ENCODE results near the gene ADRA2C.
"Not testable (repeated sequence)": the region's sequence is repeated elsewhere in the genome, so short reads cannot be mapped to it uniquely, and the experiment has no call there.

Gene ADRA2C

DNA sequence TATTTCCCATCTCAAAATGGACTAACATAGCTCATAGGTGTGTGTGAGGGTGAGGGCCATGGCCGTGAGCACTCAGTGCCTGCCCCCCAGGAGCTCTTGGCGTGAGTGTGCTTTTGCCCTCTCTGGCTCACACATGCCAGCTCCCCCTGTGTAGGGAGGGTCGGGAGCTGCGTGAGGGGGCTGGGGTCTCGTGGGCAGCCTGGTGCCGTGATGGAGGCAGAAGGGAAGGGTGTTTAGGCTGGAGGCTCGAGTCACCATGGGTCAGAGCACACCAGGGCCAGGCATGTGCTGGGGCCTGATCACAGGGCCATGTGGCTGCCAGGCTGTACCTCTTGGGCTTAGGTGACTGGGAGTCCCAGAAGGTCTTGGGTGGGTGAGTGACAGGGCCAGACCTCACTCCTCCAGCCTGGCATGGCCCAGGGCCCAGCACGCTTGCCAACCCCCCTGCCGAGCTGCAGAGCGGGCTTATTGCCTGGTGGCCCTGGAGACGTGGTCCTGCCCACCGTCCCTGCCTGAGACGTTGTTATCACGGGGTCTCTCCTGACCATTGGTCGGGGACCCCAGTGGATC, 44.0 kb downstream of the ADRA2C start:
- Histone ChIP-seq H3K27me3 (ENCODE audit: insufficient read depth, insufficient read length) (peaks cover 21% of the 10 kb centered on the region), H3K36me3 (ENCODE audit: insufficient read depth, insufficient read length, low read length) (no peaks in the 10 kb centered on the region), H3K4me1 (ENCODE audit: insufficient read depth, insufficient read length) (no peaks in the 10 kb centered on the region), H3K9ac (ENCODE audit: insufficient read length, low read depth) (no peak overlapping the region), H3K9me3 (ENCODE audit: insufficient read depth, low read length) (no peaks in the 10 kb centered on the region), H3K4me3 (ENCODE audit: insufficient read length, low read depth) (no peak overlapping the region)
- TF ChIP-seq YY1 (IDR thresholded peaks at IDR 0.05; ENCODE audit: insufficient read depth, insufficient read length) (no peak), ZNF274 (IDR thresholded peaks at IDR 0.05; ENCODE audit: low read depth, low read length) (no peak), SUZ12 (IDR thresholded peaks at IDR 0.05; ENCODE audit: extremely low read depth, insufficient read depth, insufficient read length) (no peak)
- no peak for DNase-seq (ENCODE audit: low read depth, low spot score)

DNA sequence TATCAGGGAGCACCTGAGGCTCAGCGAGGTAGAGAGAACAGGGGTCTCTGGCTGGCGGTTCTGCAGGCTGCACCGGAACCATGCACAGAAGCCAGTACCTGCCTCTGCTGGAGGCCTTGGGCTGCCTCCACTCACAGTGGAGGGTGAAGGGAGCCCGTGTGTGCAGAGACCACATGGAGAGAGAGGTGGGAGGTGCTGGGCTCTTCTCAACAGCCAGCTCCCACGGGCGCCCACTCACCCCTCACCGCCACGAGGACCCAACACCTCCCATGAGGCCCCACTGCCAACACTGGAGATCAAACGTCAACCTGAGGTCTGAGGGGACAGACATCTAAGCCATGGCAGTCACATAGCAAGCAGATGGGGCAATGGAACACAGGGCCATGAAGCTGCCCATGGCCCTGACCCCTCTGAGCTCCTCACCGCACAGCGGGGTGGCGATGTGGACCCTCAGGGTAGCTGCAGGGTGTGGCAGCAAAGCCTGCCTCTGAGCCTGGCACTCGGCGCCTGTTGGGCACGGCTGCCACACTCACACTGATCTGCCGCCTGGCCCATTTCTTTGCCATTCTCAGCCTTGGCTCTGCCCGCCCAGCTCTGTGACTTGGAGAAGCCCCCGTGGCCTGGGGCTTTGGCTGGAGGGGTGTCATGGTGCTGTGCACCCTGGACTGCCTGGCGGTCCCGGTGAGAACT, 44.8 kb downstream of the ADRA2C start:
- Histone ChIP-seq H3K4me1 (ENCODE audit: insufficient read depth, insufficient read length) (no peaks in the 10 kb centered on the region), H3K4me3 (ENCODE audit: insufficient read length, low read depth) (no peak overlapping the region), H3K9ac (ENCODE audit: insufficient read length, low read depth) (no peak overlapping the region), H3K27me3 (ENCODE audit: insufficient read depth, insufficient read length) (peaks cover 22% of the 10 kb centered on the region), H3K9me3 (ENCODE audit: insufficient read depth, low read length) (no peaks in the 10 kb centered on the region), H3K36me3 (ENCODE audit: insufficient read depth, insufficient read length, low read length) (no peaks in the 10 kb centered on the region)
- TF ChIP-seq ZNF274 (IDR thresholded peaks at IDR 0.05; ENCODE audit: low read depth, low read length) = no peak
- no peak for TF ChIP-seq SUZ12 (IDR thresholded peaks at IDR 0.05; ENCODE audit: extremely low read depth, insufficient read depth, insufficient read length)
- TF ChIP-seq YY1 (IDR thresholded peaks at IDR 0.05; ENCODE audit: insufficient read depth, insufficient read length) = no peak
- DNase-seq (ENCODE audit: low read depth, low spot score) = no peak

DNA sequence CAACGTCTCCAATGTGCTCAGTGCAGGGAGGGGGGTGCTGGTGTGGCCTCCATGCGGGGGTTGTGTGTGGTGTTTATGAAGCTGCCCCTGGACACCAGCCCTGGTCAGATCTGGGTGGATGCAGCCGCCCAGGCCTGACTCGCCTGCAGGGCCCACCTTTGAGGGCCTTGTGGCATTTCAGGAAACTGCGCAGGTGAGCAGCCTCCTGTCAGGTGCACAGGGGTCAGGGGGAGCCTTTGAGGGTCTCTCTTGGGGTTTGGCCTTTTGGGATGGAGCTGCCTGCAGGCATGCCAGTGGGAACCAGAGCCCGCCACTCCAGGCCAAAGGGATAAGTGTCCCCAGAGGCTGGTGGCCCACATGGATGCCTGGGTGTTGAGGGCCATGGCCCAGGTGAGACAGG, 45.4 kb downstream of the ADRA2C start:
- Histone ChIP-seq H3K27me3 (ENCODE audit: insufficient read depth, insufficient read length) (peaks cover 22% of the 10 kb centered on the region), H3K9ac (ENCODE audit: insufficient read length, low read depth) (no peak overlapping the region), H3K4me3 (ENCODE audit: insufficient read length, low read depth) (no peak overlapping the region), H3K4me1 (ENCODE audit: insufficient read depth, insufficient read length) (no peaks in the 10 kb centered on the region), H3K36me3 (ENCODE audit: insufficient read depth, insufficient read length, low read length) (no peaks in the 10 kb centered on the region), H3K9me3 (ENCODE audit: insufficient read depth, low read length) (no peaks in the 10 kb centered on the region)
- DNase-seq (ENCODE audit: low read depth, low spot score) = no peak
- TF ChIP-seq YY1 (IDR thresholded peaks at IDR 0.05; ENCODE audit: insufficient read depth, insufficient read length) = no peak
- TF ChIP-seq ZNF274 (IDR thresholded peaks at IDR 0.05; ENCODE audit: low read depth, low read length) = no peak
- TF ChIP-seq SUZ12 (IDR thresholded peaks at IDR 0.05; ENCODE audit: extremely low read depth, insufficient read depth, insufficient read length) = no peak

DNA sequence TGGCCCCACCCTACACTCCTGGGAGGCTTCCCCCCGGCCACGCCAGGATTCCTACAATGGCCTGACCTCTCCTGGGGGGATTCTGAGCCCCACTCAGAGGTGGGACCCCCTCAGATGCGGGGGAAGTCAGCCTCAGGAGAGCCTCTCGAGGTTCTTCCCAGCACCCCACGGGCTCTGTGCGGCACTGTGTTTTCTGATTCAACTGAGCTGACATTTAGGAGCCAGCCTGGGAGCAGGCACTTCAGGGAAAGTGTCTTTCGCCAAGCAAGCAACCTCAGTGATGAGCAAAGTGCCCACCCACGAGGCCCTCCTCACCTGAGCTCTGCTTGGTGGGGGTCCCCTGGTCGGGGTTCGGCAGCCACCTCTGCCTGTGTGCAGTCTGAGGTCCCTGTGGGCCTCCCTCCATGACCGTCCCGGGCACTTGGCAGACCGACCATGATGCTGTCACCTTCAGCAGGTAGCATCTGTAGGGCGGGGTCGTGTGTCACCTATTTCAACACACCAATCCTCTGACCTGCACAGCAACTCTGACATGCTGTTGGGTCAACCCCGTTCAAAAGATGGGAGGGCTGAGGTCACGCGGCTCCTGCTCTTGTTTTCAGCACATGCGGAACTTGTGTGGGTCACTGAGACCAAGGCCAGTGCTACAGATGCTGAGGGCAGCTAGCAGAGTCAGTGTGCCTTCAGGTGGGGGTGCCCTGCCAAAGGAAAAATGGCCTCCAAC, 46.2 kb downstream of the ADRA2C start:
- no peak overlapping the region for H3K4me3 ChIP-seq (ENCODE audit: insufficient read length, low read depth)
- DNase-seq (ENCODE audit: low read depth, low spot score) = no peak
- H3K4me1 ChIP-seq (ENCODE audit: insufficient read depth, insufficient read length) = no peaks in the 10 kb centered on the region
- no peak for TF ChIP-seq ZNF274 (IDR thresholded peaks at IDR 0.05; ENCODE audit: low read depth, low read length)
- TF ChIP-seq YY1 (IDR thresholded peaks at IDR 0.05; ENCODE audit: insufficient read depth, insufficient read length) = no peak
- TF ChIP-seq SUZ12 (IDR thresholded peaks at IDR 0.05; ENCODE audit: extremely low read depth, insufficient read depth, insufficient read length) = no peak
- H3K36me3 ChIP-seq (ENCODE audit: insufficient read depth, insufficient read length, low read length) = no peaks in the 10 kb centered on the region
- H3K9ac ChIP-seq (ENCODE audit: insufficient read length, low read depth) = no peak overlapping the region
- peaks cover 4% of the 10 kb centered on the region; the same call in 1 of the 2 replicates for H3K9me3 ChIP-seq (ENCODE audit: insufficient read depth, low read length)
- H3K27me3 ChIP-seq (ENCODE audit: insufficient read depth, insufficient read length) = peaks cover 20% of the 10 kb centered on the region

DNA sequence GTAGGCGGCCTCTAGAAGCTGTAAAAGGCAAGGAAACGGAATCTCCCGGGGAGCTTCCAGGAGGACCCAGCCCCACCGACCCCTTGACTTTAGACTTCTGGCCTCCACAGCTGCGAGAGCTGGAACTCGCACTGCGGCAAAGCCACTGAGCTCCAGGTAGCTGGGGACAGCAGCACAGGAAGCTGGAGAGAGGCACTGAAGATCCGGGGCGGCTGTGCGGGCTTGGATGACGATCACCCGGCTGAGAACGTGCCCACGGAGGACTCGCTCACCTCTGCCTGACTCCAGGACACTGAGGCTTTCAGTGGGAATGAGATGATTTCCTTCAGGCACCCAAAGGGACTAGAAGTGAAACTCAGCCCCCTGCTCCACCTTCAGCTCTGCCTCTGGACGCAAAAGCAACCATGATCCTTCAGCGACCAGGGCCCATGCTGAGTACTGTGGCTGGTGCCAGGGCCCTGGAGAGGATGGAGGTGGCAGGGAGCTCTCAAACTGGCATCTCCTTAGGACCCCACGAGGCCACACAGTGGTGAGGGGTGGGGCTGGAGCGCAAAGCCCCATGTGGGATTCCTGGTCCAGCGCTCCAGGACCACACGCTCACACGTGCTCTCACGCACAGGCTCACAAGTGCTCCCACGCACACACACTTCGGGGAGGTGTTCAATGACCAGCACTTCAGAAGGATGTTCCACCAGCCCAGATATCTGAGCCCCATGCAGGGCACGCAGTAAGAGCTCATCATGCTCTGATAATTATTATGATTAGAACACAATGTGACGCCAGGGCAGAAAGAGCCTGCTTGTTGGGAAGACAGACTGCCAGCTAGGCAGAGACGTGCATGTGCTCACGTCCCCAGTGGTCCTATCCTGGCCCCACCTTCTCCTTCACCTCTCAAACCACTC, 47.2 kb downstream of the ADRA2C start:
- no peak for TF ChIP-seq SUZ12 (IDR thresholded peaks at IDR 0.05; ENCODE audit: extremely low read depth, insufficient read depth, insufficient read length)
- no peak for TF ChIP-seq YY1 (IDR thresholded peaks at IDR 0.05; ENCODE audit: insufficient read depth, insufficient read length)
- no peak for TF ChIP-seq ZNF274 (IDR thresholded peaks at IDR 0.05; ENCODE audit: low read depth, low read length)
- Histone ChIP-seq H3K27me3 (ENCODE audit: insufficient read depth, insufficient read length) (peaks cover 20% of the 10 kb centered on the region), H3K4me1 (ENCODE audit: insufficient read depth, insufficient read length) (no peaks in the 10 kb centered on the region), H3K9ac (ENCODE audit: insufficient read length, low read depth) (no peak overlapping the region), H3K4me3 (ENCODE audit: insufficient read length, low read depth) (no peak overlapping the region), H3K36me3 (ENCODE audit: insufficient read depth, insufficient read length, low read length) (no peaks in the 10 kb centered on the region), H3K9me3 (ENCODE audit: insufficient read depth, low read length) (peaks cover 6% of the 10 kb centered on the region; the same call in 1 of the 2 replicates)
- DNase-seq (ENCODE audit: low read depth, low spot score) = no peak

DNA sequence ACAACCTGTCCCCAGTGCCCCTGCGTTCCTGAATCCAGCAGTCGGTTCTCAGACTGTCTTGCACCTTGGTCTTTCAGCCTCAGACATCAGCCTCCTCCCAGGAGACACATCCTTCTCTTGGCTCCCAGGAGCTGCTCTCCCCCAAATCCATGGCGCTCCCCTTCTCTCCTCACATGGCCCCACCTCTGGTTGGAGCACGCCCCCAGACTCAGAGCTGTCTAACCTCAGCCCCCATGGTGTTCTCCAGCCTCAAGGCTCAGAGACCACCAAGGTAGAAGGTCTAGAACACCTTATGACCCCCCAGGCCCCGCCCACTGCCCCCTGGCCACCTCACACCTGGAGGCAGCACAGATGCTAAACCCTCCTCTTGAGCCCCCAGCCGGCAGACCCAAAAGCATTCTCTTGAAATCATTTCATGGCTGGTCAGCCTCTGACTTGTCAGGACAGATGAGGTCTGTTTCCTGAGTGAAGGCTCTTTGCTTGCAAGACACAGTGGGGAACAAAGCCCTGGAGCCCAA, 47.9 kb downstream of the ADRA2C start:
- H3K36me3 ChIP-seq (ENCODE audit: insufficient read depth, insufficient read length, low read length) = no peaks in the 10 kb centered on the region
- H3K4me3 ChIP-seq (ENCODE audit: insufficient read length, low read depth) = no peak overlapping the region
- TF ChIP-seq ZNF274 (IDR thresholded peaks at IDR 0.05; ENCODE audit: low read depth, low read length) = no peak
- TF ChIP-seq SUZ12 (IDR thresholded peaks at IDR 0.05; ENCODE audit: extremely low read depth, insufficient read depth, insufficient read length) = no peak
- TF ChIP-seq YY1 (IDR thresholded peaks at IDR 0.05; ENCODE audit: insufficient read depth, insufficient read length) = no peak
- peaks cover 6% of the 10 kb centered on the region; the same call in 1 of the 2 replicates for H3K9me3 ChIP-seq (ENCODE audit: insufficient read depth, low read length)
- H3K9ac ChIP-seq (ENCODE audit: insufficient read length, low read depth) = no peak overlapping the region
- no peak for DNase-seq (ENCODE audit: low read depth, low spot score)
- no peaks in the 10 kb centered on the region for H3K4me1 ChIP-seq (ENCODE audit: insufficient read depth, insufficient read length)
- H3K27me3 ChIP-seq (ENCODE audit: insufficient read depth, insufficient read length) = peaks cover 13% of the 10 kb centered on the region

DNA sequence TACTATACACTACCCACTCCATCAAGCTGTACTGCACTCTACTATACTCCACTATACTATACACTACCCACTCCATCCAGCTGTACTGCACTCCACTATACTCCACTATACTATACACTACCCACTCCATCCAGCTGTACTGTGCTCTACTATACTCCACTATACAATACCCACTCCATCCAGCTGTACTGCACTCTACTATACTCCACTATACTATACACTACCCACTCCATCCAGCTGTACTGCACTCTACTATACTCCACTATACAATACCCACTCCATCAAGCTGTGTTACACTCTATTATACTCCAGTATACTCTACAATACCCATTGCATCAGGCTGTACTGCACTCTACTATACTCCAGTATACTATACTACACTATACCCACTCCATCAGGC, 48.7 kb downstream of the ADRA2C start:
- not testable (repeated sequence) for H3K4me1 ChIP-seq (ENCODE audit: insufficient read depth, insufficient read length); H3K9ac ChIP-seq (ENCODE audit: insufficient read length, low read depth); H3K36me3 ChIP-seq (ENCODE audit: insufficient read depth, insufficient read length, low read length); DNase-seq (ENCODE audit: low read depth, low spot score); H3K9me3 ChIP-seq (ENCODE audit: insufficient read depth, low read length); H3K4me3 ChIP-seq (ENCODE audit: insufficient read length, low read depth)
- peaks cover 12% of the 10 kb centered on the region for H3K27me3 ChIP-seq (ENCODE audit: insufficient read depth, insufficient read length)
